Measurements from ENCODE around the gene KAT8. TPM values are rescaled to one million over a fixed set of nuclear protein-coding genes. Genes with fewer than 3 reads are reported as not detected.
A peak's percentile ranks its signal among the peaks of the same experiment; 100 is the strongest.

Gene KAT8
- total and polyA plus RNA-seq, 2 of the 13 experiments (the other 11 are each of a cell fraction or from before 2014, with no cell fraction given) = 79.0 to 84.2 TPM

GRCh38 chr16:31073970-31074813 lies 43.3 kb upstream of the KAT8 start, which contains the start of the genes ZNF646 and ZNF668 (continued):
- no peak; the same call in none of the 2 replicates for TF ChIP-seq ZNF431 (CRISPR knock-in tag; IDR thresholded peaks at IDR 0.05; ENCODE audit: borderline replicate concordance, low read depth)
- peak; percentile 25; the same call in 1 of the 2 replicates for TF ChIP-seq HOMEZ (CRISPR knock-in tag; IDR thresholded peaks at IDR 0.05; ENCODE audit: low read depth)
- peak; percentile 85 for TF ChIP-seq ZBTB38 (CRISPR knock-in tag; IDR thresholded peaks at IDR 0.05)

- WGBS (ENCODE audit: low lambda C conversion rate) = 3% methylated on average over 7 of the region's 7 CpGs
- peaks cover 22% of the 10 kb centered on the region for H3K4me1 ChIP-seq (ENCODE audit: insufficient read depth, low read length)
- no peak overlapping the region for H2AFZ ChIP-seq (ENCODE audit: low read length)
- peak overlapping the region; percentile 93 for H3K4me2 ChIP-seq (ENCODE audit: low read depth, low read length)
- H3K9me3 ChIP-seq (ENCODE audit: low read length) = no peaks in the 10 kb centered on the region
- no peak for ATAC-seq
- H3K79me2 ChIP-seq (ENCODE audit: insufficient read depth, low read length) = peaks cover 37% of the 10 kb centered on the region
- no peaks in the 10 kb centered on the region; a peak in 1 of 5 replicates for H3K27me3 ChIP-seq (ENCODE audit: control insufficient read depth in 1 of 2, insufficient read depth in 2 of 2, low read length in 2 of 2)
- H3K27ac ChIP-seq (ENCODE audit: extremely low read length, insufficient read depth, low read length) = peak overlapping the region; percentile 83
- no peak for FAIRE-seq
- no peak for DNase-seq (ENCODE audit: low spot score)
- intact Hi-C loops (cut with micrococcal nuclease; ENCODE audit: unreplicated experiment) = loop anchor here (1.0 to 2.0 kb wide), 4 partner anchors 20 to 77 kb away; partner anchors contain the start of genes STX4 and VKORC1
- H3K4me3 ChIP-seq (replicated peaks in 1 of 3; ENCODE audit: insufficient read depth in 1 of 3, low read depth in 2 of 3, low read length in 3 of 3) = peak overlapping the region; percentile 75 to 97 (median 90)
- in situ Hi-C loops (cut with HindIII; ENCODE audit: extremely low pct_ligation_motif_present, low pct_unique_long_range_greater_than_20kb) = loop anchor here (5.0 kb wide), 2 partner anchors 42 to 87 kb away; partner anchors contain the start of genes HSD3B7 and STX4
- CTCF ChIA-PET (ENCODE audit: low intra/inter-chr PET ratio, low total read pairs) = interaction anchor here (1.7 kb wide), 1 partner anchor 89 kb away, joined by 8 read pairs; the partner anchor contains the start of gene HSD3B7
- BruUV-seq (replicated peaks) = no TSS peak
- peak overlapping the region; percentile 88 for H3K9ac ChIP-seq (ENCODE audit: insufficient read depth, low read depth, low read length)
- H4K20me1 ChIP-seq (ENCODE audit: insufficient read depth, low read length) = no peaks in the 10 kb centered on the region
- POLR2A ChIA-PET = interaction anchor here (1.0 to 2.4 kb wide), 25 partner anchors 10 to 638 kb away, joined by 3 to 56 read pairs (median 7); partner anchors contain the start of genes ARMC5, FUS, HSD3B7 and KAT8
- H3K36me3 ChIP-seq (replicated peaks in 1 of 2; ENCODE audit: control insufficient read depth in 1 of 2, insufficient read depth in 2 of 2, low read length in 2 of 2) = peaks cover 16 to 33% of the 10 kb centered on the region in 2 experiments; a peak in 4 of 5 replicates
- TF ChIP-seq RAD51 (IDR thresholded peaks at IDR 0.05; ENCODE audit: borderline replicate concordance) (no peak), ZNF124 (CRISPR knock-in tag; IDR thresholded peaks at IDR 0.05) (no peak), DMAP1 (CRISPR knock-in tag; IDR thresholded peaks at IDR 0.05) (no peak), SYNCRIP (IDR thresholded peaks at IDR 0.05; ENCODE audit: insufficient read depth, low read depth, low read length) (no peak), KMT2B (CRISPR knock-in tag; IDR thresholded peaks at IDR 0.05) (no peak), ZNF121 (CRISPR knock-in tag; IDR thresholded peaks at IDR 0.05) (no peak), CENPT (CRISPR knock-in tag; IDR thresholded peaks at IDR 0.05; ENCODE audit: low read depth) (no peak), CTCF (CRISPR knock-in tag; IDR thresholded peaks at IDR 0.05) (0 out of 2 replicates have a peak, but pooled peaks have one; percentile 31), ZNF460 (CRISPR knock-in tag; IDR thresholded peaks at IDR 0.05; ENCODE audit: borderline replicate concordance) (no peak), ZNF552 (CRISPR knock-in tag; IDR thresholded peaks at IDR 0.05; ENCODE audit: borderline replicate concordance) (no peak), MEIS1 (CRISPR knock-in tag; IDR thresholded peaks at IDR 0.05; ENCODE audit: borderline replicate concordance) (no peak), ZNF747 (CRISPR knock-in tag; IDR thresholded peaks at IDR 0.05; ENCODE audit: borderline replicate concordance) (0 out of 2 replicates have a peak, but pooled peaks have one; percentile 2), ZNF274 (CRISPR knock-in tag; IDR thresholded peaks at IDR 0.05) (no peak), ZNF292 (CRISPR knock-in tag; IDR thresholded peaks at IDR 0.05; ENCODE audit: borderline replicate concordance, low read depth) (no peak), CENPBD1 (CRISPR knock-in tag; IDR thresholded peaks at IDR 0.05; ENCODE audit: borderline replicate concordance, low read depth) (no peak)
Observed at GRCh38 chr16:31074814-31075183, 42.7 kb upstream of the KAT8 start.

Measured in HepG2 (cell line).